Fibroblast of skin of abdomen (primary cell): ENCODE data around the gene OVOL1.

Experiments
- DNase-seq: peaks from one replicate; pipeline ENCODE4 v3.0.0-alpha.2; 2013

The OVOL1 gene

GRCh38 chr11:65792456-65792855 lies 5.6 kb downstream of the OVOL1 start:
- DNase-seq = no peak

GRCh38 chr11:65793144-65793581 lies 6.3 kb downstream of the OVOL1 start:
- no peak for DNase-seq

GRCh38 chr11:65793625-65794400 lies 7.0 kb downstream of the OVOL1 start:
- no peak for DNase-seq

GRCh38 chr11:65794570-65795510 lies 8.0 kb downstream of the OVOL1 start:
- DNase-seq = no peak

GRCh38 chr11:65796726-65797601 lies 10.1 kb downstream of the OVOL1 start:
- DNase-seq = no peak

- DNase-seq = no peak
Measured at GRCh38 chr11:65797711-65798110, 10.8 kb downstream of the OVOL1 start.

GRCh38 chr11:65798882-65799281 lies 12.0 kb downstream of the OVOL1 start:
- no peak for DNase-seq

GRCh38 chr11:65801153-65801987 lies 14.5 kb downstream of the OVOL1 start:
- DNase-seq = no peak

- no peak for DNase-seq
Measured at GRCh38 chr11:65802841-65803240, 16.0 kb downstream of the OVOL1 start.

GRCh38 chr11:65803797-65804492 lies 17.1 kb downstream of the OVOL1 start:
- DNase-seq = no peak

GRCh38 chr11:65806979-65807378 lies 20.1 kb downstream of the OVOL1 start:
- no peak for DNase-seq

- DNase-seq = no peak
Measured at GRCh38 chr11:65808744-65809341, 22.0 kb downstream of the OVOL1 start.

- no peak for DNase-seq
Measured at GRCh38 chr11:65809496-65809895, 22.6 kb downstream of the OVOL1 start.

GRCh38 chr11:65810046-65810868 lies 23.4 kb downstream of the OVOL1 start:
- no peak for DNase-seq

- no peak for DNase-seq
Measured at GRCh38 chr11:65811764-65812475, 25.1 kb downstream of the OVOL1 start.

- DNase-seq = no peak
Measured at GRCh38 chr11:65814131-65814985, 27.5 kb downstream of the OVOL1 start.

- no peak for DNase-seq
Measured at GRCh38 chr11:65814986-65815565, 28.2 kb downstream of the OVOL1 start.

- DNase-seq = no peak
Measured at GRCh38 chr11:65816696-65817095, 29.8 kb downstream of the OVOL1 start.
